Measurements from ENCODE around the gene DOK6. TPM values are rescaled to one million over a fixed set of nuclear protein-coding genes. Genes with fewer than 3 reads are reported as not detected.

DOK6 gene
- total and polyA plus RNA-seq, 10 of the 15 experiments (the other 5 are each of a cell fraction or from before 2014, with no cell fraction given): 0.01 to 0.09 (median 0.04) TPM; not detected in 4

- TF ChIP-seq MYB (IDR thresholded peaks at IDR 0.05; ENCODE audit: borderline replicate concordance, low read depth, low read length) (no peak), YBX1 (IDR thresholded peaks at IDR 0.05) (no peak), ZBED1 (IDR thresholded peaks at IDR 0.05; ENCODE audit: borderline replicate concordance) (no peak), SREBF2 (IDR thresholded peaks at IDR 0.05; ENCODE audit: low read length) (no peak), HCFC1 (IDR thresholded peaks at IDR 0.05; ENCODE audit: low read length) (no peak), NFYA (IDR thresholded peaks at IDR 0.05; ENCODE audit: borderline replicate concordance, low read depth, low read length) (no peak), TCF3 (IDR thresholded peaks at IDR 0.05; ENCODE audit: borderline replicate concordance, insufficient read depth, low read depth, low read length) (no peak), MTA3 (IDR thresholded peaks at IDR 0.05; ENCODE audit: borderline replicate concordance, low read length) (no peak)
- TF ChIP-seq, protein P1, sequence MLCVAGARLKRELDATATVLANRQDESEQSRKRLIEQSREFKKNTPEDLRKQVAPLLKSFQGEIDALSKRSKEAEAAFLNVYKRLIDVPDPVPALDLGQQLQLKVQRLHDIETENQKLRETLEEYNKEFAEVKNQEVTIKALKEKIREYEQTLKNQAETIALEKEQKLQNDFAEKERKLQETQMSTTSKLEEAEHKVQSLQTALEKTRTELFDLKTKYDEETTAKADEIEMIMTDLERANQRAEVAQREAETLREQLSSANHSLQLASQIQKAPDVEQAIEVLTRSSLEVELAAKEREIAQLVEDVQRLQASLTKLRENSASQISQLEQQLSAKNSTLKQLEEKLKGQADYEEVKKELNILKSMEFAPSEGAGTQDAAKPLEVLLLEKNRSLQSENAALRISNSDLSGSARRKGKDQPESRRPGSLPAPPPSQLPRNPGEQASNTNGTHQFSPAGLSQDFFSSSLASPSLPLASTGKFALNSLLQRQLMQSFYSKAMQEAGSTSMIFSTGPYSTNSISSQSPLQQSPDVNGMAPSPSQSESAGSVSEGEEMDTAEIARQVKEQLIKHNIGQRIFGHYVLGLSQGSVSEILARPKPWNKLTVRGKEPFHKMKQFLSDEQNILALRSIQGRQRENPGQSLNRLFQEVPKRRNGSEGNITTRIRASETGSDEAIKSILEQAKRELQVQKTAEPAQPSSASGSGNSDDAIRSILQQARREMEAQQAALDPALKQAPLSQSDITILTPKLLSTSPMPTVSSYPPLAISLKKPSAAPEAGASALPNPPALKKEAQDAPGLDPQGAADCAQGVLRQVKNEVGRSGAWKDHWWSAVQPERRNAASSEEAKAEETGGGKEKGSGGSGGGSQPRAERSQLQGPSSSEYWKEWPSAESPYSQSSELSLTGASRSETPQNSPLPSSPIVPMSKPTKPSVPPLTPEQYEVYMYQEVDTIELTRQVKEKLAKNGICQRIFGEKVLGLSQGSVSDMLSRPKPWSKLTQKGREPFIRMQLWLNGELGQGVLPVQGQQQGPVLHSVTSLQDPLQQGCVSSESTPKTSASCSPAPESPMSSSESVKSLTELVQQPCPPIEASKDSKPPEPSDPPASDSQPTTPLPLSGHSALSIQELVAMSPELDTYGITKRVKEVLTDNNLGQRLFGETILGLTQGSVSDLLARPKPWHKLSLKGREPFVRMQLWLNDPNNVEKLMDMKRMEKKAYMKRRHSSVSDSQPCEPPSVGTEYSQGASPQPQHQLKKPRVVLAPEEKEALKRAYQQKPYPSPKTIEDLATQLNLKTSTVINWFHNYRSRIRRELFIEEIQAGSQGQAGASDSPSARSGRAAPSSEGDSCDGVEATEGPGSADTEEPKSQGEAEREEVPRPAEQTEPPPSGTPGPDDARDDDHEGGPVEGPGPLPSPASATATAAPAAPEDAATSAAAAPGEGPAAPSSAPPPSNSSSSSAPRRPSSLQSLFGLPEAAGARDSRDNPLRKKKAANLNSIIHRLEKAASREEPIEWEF (IDR thresholded peaks at IDR 0.05; ENCODE audit: insufficient replicate concordance, low read depth, low read length): no peak
Observed at GRCh38 chr18:69839497-69839896, 438.8 kb downstream of the DOK6 start (continued).
